Cardiac fibroblast (primary cell): ENCODE results near the gene ZNF789.

Source experiments
- DNase-seq, 2 donors: peaks; one replicate each; pipeline versions ENCODE4 v3.0.0 to v3.0.0-alpha.2; 2010; ENCODE audit warnings: low read depth in 2 of 2
- H3K4me3 ChIP-seq, 2 donors: replicated peaks in 1 of 2; 1 replicate in 1 of 2; 2 replicates in 1 of 2; pipeline ENCODE4 v1.5.1; 2011; ENCODE audit warnings: low read depth in 2 of 2, low read length in 2 of 2, mild to moderate bottlenecking in 2 of 2, moderate library complexity in 1 of 2
- CTCF ChIP-seq: IDR thresholded peaks from one replicate; pipeline ENCODE4 v1.5.1; 2011; ENCODE audit warnings: low read depth, mild to moderate bottlenecking, low read length, inconsistent platforms

Gene ZNF789

GRCh38 chr7:99525713-99526440 is 53.2 kb downstream of the ZNF789 start:
- TF ChIP-seq CTCF = no peak
- no peak overlapping the region for H3K4me3 ChIP-seq
- peak; percentile 10 to 12 for DNase-seq

GRCh38 chr7:99531354-99531765 is 58.7 kb downstream of the ZNF789 start:
- no peak for TF ChIP-seq CTCF
- H3K4me3 ChIP-seq = no peak overlapping the region
- peak; percentile 3 to 27 for DNase-seq

GRCh38 chr7:99535667-99536066 is 63.0 kb downstream of the ZNF789 start:
- no peak for TF ChIP-seq CTCF
- H3K4me3 ChIP-seq = no peak overlapping the region

More at GRCh38 chr7:99535667-99536066, 63.0 kb downstream of the ZNF789 start:
- no peak for DNase-seq
